Measurements from ENCODE around the gene ARID3A. TPM values are rescaled to one million over a fixed set of nuclear protein-coding genes. Genes with fewer than 3 reads are reported as not detected.

Gene ARID3A
- total RNA-seq, 1 experiment from 2014 or later: 10.2 TPM

GRCh38 chr19:932648-933552 lies 7.1 kb downstream of the ARID3A start:
- Mint-ChIP-seq H3K36me3 (ENCODE audit: insufficient read depth, unreplicated experiment) (peaks cover 30% of the 10 kb centered on the region), H3K27me3 (ENCODE audit: insufficient read depth, unreplicated experiment) (no peaks in the 10 kb centered on the region), H3K27ac (ENCODE audit: low read depth, unreplicated experiment) (no peak overlapping the region), H3K4me1 (ENCODE audit: insufficient read depth, unreplicated experiment) (peaks cover 18% of the 10 kb centered on the region), H3K9me3 (ENCODE audit: unreplicated experiment) (no peaks in the 10 kb centered on the region), H3K4me3 (ENCODE audit: unreplicated experiment) (peak overlapping the region; percentile 36)
- POLR2A ChIA-PET: interaction anchor here (0.8 to 1.5 kb wide), 7 partner anchors 8 to 236 kb away, joined by 3 to 7 read pairs (median 3); partner anchors contain the start of genes MED16, R3HDM4, RNU6-9 and WDR18
- intact Hi-C loops (cut with micrococcal nuclease): no loop called here
- TF ChIP-seq, protein P1, sequence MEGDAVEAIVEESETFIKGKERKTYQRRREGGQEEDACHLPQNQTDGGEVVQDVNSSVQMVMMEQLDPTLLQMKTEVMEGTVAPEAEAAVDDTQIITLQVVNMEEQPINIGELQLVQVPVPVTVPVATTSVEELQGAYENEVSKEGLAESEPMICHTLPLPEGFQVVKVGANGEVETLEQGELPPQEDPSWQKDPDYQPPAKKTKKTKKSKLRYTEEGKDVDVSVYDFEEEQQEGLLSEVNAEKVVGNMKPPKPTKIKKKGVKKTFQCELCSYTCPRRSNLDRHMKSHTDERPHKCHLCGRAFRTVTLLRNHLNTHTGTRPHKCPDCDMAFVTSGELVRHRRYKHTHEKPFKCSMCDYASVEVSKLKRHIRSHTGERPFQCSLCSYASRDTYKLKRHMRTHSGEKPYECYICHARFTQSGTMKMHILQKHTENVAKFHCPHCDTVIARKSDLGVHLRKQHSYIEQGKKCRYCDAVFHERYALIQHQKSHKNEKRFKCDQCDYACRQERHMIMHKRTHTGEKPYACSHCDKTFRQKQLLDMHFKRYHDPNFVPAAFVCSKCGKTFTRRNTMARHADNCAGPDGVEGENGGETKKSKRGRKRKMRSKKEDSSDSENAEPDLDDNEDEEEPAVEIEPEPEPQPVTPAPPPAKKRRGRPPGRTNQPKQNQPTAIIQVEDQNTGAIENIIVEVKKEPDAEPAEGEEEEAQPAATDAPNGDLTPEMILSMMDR (IDR thresholded peaks at IDR 0.05; ENCODE audit: unreplicated experiment): no peak
- DNase-seq (ENCODE audit: unreplicated experiment): peak; percentile 77
- CTCF ChIA-PET: no interaction called here
- no TSS peak for BruUV-seq (replicated peaks)

GRCh38 chr19:933553-933882 lies 7.7 kb downstream of the ARID3A start:
- intact Hi-C loops (cut with micrococcal nuclease): no loop called here
- CTCF ChIA-PET: no interaction called here
- H3K4me3 Mint-ChIP-seq (ENCODE audit: unreplicated experiment): peak overlapping the region; percentile 14
- no TSS peak for BruUV-seq (replicated peaks)
- H3K4me1 Mint-ChIP-seq (ENCODE audit: insufficient read depth, unreplicated experiment): peaks cover 18% of the 10 kb centered on the region
- H3K27me3 Mint-ChIP-seq (ENCODE audit: insufficient read depth, unreplicated experiment): no peaks in the 10 kb centered on the region
- no peak for DNase-seq (ENCODE audit: unreplicated experiment)
- TF ChIP-seq, protein P1 (IDR thresholded peaks at IDR 0.05; ENCODE audit: unreplicated experiment): no peak
- no peaks in the 10 kb centered on the region for H3K9me3 Mint-ChIP-seq (ENCODE audit: unreplicated experiment)
- POLR2A ChIA-PET: interaction anchor here (0.6 to 1.5 kb wide), 7 partner anchors 8 to 236 kb away, joined by 3 to 7 read pairs (median 3); partner anchors contain the start of genes MED16, R3HDM4, RNU6-9 and WDR18
- H3K36me3 Mint-ChIP-seq (ENCODE audit: insufficient read depth, unreplicated experiment): peaks cover 30% of the 10 kb centered on the region
- H3K27ac Mint-ChIP-seq (ENCODE audit: low read depth, unreplicated experiment): no peak overlapping the region

- no TSS peak for BruUV-seq (replicated peaks)
- CTCF ChIA-PET: no interaction called here
- Mint-ChIP-seq H3K9me3 (ENCODE audit: unreplicated experiment) (no peaks in the 10 kb centered on the region), H3K36me3 (ENCODE audit: insufficient read depth, unreplicated experiment) (peaks cover 30% of the 10 kb centered on the region), H3K27ac (ENCODE audit: low read depth, unreplicated experiment) (no peak overlapping the region), H3K4me3 (ENCODE audit: unreplicated experiment) (no peak overlapping the region), H3K4me1 (ENCODE audit: insufficient read depth, unreplicated experiment) (peaks cover 18% of the 10 kb centered on the region), H3K27me3 (ENCODE audit: insufficient read depth, unreplicated experiment) (no peaks in the 10 kb centered on the region)
- intact Hi-C loops (cut with micrococcal nuclease): no loop called here
- POLR2A ChIA-PET: interaction anchor here (0.6 to 1.5 kb wide), 5 partner anchors 41 to 235 kb away, joined by 3 to 7 read pairs (median 3); partner anchors contain the start of genes MED16, RNU6-9 and WDR18
- TF ChIP-seq, protein P1 (IDR thresholded peaks at IDR 0.05; ENCODE audit: unreplicated experiment): no peak
- DNase-seq (ENCODE audit: unreplicated experiment): no peak
These were observed 8.5 kb downstream of the ARID3A start for GRCh38 chr19:934197-934840.

GRCh38 chr19:934865-935479 lies 9.1 kb downstream of the ARID3A start:
- Mint-ChIP-seq H3K36me3 (ENCODE audit: insufficient read depth, unreplicated experiment) (peaks cover 26% of the 10 kb centered on the region), H3K27me3 (ENCODE audit: insufficient read depth, unreplicated experiment) (no peaks in the 10 kb centered on the region), H3K4me3 (ENCODE audit: unreplicated experiment) (no peak overlapping the region), H3K27ac (ENCODE audit: low read depth, unreplicated experiment) (no peak overlapping the region), H3K4me1 (ENCODE audit: insufficient read depth, unreplicated experiment) (peaks cover 21% of the 10 kb centered on the region), H3K9me3 (ENCODE audit: unreplicated experiment) (no peaks in the 10 kb centered on the region)
- POLR2A ChIA-PET: interaction anchor here (0.8 kb wide), 1 partner anchor 49 kb away, joined by 3 read pairs; the partner anchor contains the start of gene WDR18
- TF ChIP-seq, protein P1 (IDR thresholded peaks at IDR 0.05; ENCODE audit: unreplicated experiment): no peak
- intact Hi-C loops (cut with micrococcal nuclease): no loop called here
- CTCF ChIA-PET: interaction anchor here (0.6 to 1.6 kb wide), 2 partner anchors 36 to 164 kb away, joined by 3 to 4 read pairs; no protein-coding TSS in a partner anchor
- no TSS peak for BruUV-seq (replicated peaks)
- peak; percentile 90 for DNase-seq (ENCODE audit: unreplicated experiment)
